HG03064 (cell line): ENCODE data around the gene C19orf33.
"Not testable (repeated sequence)": the region's sequence is repeated elsewhere in the genome, so short reads cannot be mapped to it uniquely, and the experiment has no call there.

ENCODE experiments used
- ATAC-seq: cut with Tn5 transposase; IDR thresholded peaks from one replicate; pipeline ENCODE4 v1.9.1; 2021; ENCODE audit warnings: low read depth; ENCODE audit not compliant: unreplicated experiment

C19orf33 gene

GRCh38 chr19:38335949-38336637 is 32.0 kb downstream of the C19orf33 start:
- peak; percentile 43 for ATAC-seq

GRCh38 chr19:38336638-38337359 is 32.7 kb downstream of the C19orf33 start:
- ATAC-seq, result peak; percentile 53

GRCh38 chr19:38337360-38337653 is 33.3 kb downstream of the C19orf33 start:
- ATAC-seq, result no peak

GRCh38 chr19:38339011-38339410 is 35.0 kb downstream of the C19orf33 start:
- ATAC-seq, result not testable (repeated sequence)

- ATAC-seq, result no peak
Measured at GRCh38 chr19:38340927-38341326, 36.9 kb downstream of the C19orf33 start.

GRCh38 chr19:38346837-38347236 is 42.8 kb downstream of the C19orf33 start:
- no peak for ATAC-seq

GRCh38 chr19:38350883-38351282 is 46.8 kb downstream of the C19orf33 start:
- ATAC-seq, result no peak

- no peak for ATAC-seq
Measured at GRCh38 chr19:38351865-38352395, 47.9 kb downstream of the C19orf33 start.

GRCh38 chr19:38352611-38353010 is 48.6 kb downstream of the C19orf33 start:
- ATAC-seq, result no peak
